NCI-H82 treated with DMSO at 0.1 percent for 48 hours (cell line): ENCODE data around the gene MORC4.
"Not testable (repeated sequence)": the region's sequence is repeated elsewhere in the genome, so short reads cannot be mapped to it uniquely, and the experiment has no call there.

Experiments
- DNase-seq: peaks from one replicate; lab custom pipeline; 2025; ENCODE audit not compliant: unreplicated experiment; lab: John Stamatoyannopoulos, UW

MORC4 gene

DNA sequence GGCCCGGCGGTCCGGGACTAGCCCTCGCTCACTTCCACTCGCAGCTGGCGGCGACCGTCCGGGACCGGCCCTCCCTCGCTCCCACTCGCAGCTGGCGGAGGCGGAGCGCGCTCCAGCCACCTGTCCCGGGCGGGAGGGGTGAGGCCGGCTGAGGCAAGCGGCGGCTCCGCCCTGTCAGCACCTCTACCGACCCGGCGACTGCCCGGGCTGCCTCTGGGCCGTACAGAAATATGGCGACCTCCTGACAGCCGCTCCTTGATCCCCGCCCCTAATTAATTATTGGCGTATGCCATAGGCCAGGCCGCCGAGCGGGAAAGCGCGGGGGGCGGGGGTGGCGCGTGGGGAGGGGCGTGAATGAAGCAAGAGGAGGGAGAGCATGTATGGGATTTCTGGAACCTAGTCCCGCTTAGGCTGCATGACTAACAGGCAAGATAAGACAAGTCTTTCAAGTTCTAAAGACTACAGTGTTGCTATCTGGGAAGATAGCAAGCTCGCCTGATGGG, at the start of gene MORC4:
Gene MORC4, minus strand, starts transcription at position 200 of the 503 bp plus-strand sequence. CDS start 243 bp downstream, outside the sequence.
- DNase-seq, result peak; percentile 69

DNA sequence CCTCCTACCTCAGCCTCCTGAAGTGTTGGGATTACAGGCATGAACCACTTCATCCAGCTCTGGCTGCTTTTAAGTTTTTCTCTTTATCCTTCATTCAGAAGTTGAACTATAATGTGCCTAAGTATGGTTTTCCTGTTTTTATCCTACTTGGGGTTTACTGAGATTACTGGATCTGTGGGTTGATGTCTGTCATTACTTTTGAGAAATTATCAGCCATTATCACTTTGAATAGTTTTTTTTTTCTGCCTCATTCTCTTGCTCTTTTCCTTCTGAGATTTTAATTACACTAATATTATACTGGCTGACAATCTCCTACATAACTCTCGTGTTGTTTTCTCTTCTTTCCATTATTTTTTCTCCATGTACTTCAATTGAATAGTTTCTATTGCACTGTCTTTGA, 47.6 kb upstream of the MORC4 start:
- no peak for DNase-seq

DNA sequence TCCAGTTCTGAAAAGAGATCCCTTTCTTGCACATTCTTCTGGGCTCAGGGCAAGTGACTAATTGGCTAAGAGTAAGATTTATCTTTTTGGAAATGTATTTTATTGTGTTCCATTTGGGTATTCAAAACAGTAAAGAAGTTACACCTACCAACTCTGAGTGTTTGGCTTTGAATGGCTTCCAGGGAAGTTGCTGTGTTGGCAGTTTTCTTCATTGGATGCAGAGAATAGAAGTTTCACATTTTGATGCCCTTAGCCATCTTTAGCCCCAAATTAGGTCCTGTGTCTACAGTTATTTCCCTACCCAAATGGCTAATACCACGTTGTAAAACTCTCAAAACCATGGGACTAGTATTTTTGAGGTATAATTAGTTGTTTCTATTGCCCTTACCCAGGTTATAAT, 29.7 kb upstream of the MORC4 start:
- no peak for DNase-seq

DNA sequence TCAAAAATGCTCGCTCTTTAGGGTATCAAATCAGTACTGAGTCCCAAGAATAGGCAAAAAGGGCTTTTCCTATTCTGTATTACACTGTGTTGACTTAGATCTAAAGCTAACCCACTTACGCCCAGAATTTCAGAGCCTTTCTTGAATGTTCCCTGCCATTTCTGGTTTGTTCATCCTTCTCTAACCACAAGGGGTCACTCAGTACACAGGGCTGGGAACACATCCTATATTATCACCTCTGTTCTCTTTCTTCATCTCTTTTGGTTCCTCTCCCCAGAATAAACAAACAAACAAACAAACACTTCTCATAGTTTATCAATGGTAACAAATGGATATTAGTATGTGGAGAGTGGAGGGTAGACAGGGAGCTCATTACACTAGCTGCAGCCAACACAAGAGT, 25.5 kb upstream of the MORC4 start:
- DNase-seq, result peak; percentile 38

DNA sequence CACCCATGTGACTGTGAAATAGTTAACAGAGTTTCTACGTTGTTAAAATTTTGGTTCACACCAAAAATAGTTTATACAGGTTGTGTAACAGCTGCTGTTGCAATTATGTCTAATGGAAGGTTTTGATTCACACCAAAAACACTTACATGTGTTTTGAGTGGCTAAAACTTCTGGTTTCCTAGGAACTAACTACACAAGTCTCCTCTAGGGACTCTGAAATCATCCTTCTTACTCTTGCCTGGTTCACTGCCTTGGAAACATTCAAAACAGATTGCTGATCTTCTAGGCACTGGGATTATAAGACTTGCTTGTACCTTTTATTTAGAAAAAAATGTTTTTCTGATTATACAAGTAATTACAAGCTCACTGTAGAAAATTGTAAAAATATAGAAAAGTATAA, 14.9 kb upstream of the MORC4 start:
- DNase-seq, result no peak

DNA sequence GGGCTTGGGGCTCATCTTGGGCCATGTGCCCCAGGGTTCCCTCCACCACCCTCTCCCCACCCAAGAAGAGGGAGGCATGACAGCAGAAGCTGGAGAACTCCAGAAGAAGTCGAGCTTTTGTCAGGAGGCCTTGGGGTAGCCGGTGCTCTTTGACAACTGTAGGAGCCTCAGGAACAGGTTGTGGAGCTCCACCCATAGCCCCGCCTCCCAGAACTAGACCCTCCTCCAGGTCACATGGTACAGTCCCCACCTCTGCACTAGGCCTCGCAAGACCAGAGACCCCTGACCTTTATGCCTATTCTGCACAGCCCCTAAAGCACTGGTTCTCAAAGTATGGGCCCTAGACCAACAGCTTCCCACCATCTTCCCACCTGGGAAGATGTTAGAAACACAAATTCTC, 8.0 kb upstream of the MORC4 start:
- no peak for DNase-seq

DNA sequence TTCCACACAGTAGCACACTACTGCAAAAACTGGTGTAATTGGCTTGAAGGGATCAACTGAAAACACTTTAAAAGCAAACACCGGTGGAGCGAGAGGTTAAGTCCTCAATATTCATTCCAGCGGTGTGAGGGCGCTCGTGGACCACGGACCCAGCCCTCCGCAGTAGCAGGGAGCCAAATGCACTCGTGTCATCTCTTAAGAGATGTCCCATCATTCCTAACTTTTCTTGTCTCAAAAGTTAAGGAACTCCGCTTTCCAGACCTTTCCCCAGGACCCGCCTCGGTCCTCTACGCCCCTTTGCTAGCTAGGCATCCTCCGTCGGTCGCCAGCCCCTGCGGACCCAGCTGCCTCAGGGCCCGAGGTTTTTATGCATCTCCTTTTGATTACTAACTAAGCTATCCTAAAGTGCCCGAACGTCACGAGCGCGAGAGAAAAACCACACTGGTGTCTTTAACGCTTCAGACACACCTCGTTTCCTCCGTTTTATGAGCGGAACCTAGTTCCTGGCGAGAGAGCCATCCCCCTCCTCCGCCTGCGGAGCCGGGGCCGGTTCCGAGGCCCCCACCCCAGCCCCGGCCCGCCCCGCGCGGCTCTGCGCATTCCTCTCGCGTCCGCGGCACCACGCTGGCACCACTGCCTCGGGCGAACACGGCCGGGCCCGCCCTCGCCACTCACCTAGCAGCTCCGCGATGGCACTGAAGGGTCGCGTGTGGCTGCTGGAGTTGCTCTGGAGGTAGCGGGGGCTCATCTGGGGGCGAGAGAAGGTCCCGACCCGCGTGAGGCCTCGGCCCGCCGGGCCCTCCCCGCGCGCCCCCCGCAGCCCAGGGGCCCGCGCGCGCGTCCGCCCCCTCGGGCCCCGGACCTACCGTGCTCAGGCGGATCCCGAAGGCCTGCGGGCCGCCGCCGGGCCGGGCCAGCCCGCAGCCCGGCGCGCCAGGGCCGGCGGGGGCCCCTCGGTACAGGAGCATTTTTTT, 723 bp downstream of the MORC4 start:
- DNase-seq, result peak; percentile 5

DNA sequence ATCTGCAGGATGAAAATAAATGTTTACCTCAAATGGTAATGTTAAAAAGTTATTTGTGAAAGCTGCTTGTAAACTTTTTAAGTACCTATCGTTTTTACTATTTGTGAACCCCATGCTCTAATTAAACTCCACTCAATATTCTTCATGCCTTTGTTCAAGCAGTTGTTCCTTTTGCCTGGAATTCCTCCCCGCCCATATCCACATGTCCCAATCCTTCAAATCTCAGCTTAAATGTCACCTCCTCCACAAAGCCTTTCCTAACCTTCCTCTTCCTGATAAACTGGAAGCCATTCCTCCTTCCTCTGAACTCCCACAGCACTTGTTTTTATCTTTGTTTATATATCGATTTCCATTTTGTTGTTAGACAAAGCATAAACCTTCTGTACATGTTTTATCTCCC, 2.4 kb downstream of the MORC4 start:
- no peak for DNase-seq

DNA sequence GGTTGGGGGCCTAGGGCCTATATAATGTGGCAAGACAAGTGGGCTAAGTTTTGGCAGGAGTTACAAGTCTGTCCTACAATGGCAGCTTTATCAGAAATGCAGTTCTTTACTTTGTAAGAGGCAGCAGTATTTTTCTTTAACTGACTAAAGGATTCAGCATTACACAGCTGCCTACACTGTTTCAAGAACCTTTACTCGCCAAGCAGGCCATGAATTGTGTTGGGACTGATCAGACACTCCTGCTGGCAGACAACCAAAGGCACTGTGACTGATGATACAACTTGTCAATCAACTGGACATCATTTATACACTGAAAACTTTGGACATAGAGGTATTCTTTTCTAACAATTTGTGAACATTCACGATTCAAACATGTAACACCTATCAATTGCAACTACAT, 4.3 kb downstream of the MORC4 start:
- DNase-seq, result no peak

DNA sequence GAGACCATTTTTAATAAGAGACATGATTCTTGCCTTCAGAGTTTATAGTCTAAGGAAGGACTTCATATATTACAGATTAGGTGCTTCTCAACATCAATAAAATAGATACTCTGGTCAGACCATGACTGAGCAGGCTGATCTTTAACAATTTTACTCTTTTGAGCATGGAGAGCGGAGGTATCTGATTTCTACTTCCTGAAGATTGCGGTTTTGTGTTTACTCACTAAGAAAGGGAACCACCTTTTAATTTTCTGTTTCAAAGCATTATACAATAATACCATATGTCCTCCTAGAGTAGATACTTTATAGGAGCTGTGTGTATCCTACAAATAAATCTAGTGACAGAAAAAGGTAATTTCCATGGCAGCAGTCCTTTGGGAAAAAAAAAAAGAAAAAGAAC, 12.5 kb downstream of the MORC4 start:
- DNase-seq, result no peak

DNA sequence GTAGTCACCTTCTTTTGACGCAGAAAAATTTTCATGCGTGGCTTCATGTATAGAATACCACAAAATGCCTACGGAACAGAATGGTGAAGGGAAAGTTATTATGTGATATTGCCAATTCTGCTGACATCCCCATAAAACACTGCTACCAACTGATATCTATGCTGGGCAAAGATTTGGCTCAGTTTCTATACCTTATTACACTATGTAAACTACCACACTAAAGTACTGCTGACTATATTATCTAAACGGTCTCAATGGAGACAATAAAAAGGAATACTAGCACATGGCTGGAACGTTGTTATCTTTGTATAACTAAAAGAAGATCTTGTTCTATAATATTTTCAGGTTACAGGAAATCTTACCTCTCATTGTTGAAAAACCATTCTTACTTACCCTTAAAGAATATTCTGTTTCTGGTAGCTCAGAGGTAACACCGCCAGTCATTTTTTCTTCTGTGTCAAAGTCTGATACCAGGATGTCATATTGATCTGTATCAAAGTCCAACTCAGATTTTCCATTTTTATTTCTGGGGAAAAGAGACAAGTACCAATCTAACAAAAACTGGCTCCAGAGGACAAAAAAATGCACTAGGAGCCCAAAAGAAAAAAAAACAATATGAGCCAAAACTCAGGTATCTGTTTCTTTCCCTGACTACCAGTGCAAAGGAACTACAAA, 18.9 kb downstream of the MORC4 start:
- no peak for DNase-seq

DNA sequence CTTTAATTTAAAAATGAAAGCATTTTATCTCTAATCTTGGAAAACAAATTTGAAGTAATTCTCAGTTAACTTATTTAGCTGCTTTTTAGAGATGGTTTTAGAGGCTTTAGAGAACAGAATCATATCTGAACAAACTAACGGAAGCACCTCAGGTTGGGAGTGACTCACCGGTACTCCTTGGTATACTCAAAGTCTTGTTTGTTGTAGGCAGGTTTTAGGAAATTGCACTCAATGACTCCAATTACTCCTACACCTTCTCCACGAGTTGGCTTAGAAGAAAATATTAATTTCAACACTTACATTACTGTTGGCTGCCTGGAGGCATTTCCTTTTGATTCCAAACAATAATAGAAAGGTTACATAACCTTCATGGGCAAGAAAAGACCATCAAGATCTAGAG, 23.6 kb downstream of the MORC4 start:
- no peak for DNase-seq

DNA sequence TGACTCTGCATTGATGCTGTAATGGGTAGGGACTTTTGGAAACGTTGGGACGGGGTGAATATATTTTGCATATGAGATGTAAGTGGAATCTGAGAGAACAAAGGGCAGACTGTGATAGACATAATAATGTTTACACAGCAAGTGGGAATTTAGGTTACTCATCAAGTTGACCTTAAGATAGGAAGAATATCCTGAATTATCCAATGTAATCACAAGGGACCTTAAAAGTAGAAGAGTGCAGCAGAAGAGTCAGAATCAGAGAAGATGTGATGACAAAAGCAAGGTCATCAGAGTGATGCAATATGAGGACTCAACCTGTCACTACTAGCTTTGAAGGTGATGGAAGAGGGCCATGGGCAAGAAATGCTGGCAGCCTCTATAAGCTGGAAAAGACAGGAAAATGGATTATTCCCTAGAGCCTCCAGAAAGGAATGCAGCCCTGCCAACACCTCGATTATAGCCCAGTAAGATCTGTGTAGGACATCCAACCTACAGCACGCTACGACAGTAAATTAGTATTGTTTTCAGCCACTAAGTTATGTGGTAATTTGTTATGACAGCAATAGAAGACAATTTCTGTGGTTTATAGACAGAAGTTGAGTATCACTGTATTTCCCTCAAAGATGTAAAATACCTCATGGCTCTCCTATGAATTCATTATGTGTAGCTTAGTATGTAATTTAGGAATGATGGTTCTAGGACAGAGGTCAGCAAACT, 26.4 kb downstream of the MORC4 start:
- DNase-seq, result no peak

DNA sequence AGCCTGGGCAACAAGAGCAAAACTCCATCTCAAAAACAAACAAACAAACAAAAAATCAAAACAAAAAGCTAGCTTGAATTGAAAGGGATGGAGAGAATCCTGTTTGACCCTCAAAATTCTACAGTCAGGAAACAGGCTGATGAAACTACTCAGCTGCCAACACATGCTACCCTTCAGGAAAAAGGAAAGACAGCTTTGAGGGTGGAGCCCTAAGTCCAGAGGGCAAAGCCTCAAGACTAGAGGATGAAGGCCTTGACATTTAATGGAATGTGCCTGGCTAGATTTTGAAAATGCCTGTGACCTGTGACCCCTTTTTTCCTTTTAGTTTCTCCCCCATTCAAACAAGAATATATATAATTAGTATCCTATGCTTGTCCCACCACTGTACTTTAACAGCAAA, 27.1 kb downstream of the MORC4 start:
- DNase-seq, result no peak

DNA sequence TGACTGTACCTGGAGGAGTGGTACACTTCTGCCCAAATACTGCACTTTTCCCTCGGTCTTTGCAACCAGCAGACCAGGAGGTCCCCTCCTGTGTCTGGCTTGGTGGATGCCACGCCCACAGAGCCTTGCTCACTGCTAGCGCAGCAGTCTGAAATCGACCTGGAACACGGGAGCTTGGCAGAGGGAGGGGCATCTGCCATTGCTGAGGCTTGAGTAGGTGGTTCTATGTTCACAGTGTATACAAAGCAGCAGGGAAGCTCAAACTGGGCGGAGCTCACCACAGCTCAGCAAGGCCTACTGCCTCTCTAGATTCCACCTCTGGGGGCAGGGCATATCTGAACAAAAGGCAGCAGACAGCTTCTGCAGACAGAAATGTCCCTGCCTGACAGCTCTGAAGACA, 33.5 kb downstream of the MORC4 start:
- DNase-seq, result not testable (repeated sequence)

DNA sequence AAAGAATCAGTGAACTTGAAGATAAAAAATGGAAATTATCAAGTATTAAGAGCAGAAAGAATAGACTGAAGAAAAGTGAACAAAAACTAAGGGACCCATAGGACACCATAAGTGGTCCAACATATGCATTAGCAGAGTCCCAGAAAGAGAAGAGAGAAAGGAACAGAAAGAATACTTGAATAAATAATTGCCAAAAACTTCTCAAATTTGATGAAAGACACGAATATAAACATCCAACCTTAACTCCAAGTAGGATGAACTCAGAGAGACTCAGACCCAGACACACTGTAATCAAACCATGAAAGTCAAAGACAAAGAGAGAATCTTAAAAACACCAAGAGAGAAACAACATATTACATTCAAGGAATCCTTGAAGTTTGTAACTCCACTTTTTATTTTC, 35.7 kb downstream of the MORC4 start:
- no peak for DNase-seq

DNA sequence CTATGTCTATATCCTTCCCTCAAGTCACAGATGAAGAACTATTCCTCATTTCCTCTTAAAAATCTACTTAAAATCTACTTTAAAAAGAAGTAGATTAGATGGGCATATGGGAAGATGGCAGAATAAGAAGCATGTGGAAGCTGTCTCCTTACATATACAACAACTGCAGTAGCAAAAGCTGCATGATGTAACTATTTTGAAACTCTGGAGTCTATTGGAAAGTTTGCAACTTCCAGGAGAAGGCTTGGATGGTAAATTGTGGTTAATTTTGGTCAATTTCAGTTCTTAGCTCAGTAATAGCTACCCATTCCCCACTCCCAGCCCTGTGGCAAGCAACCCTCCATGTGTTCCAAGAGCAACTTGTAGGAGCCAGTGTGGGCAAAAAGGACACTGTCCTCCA, 36.9 kb downstream of the MORC4 start:
- no peak for DNase-seq

DNA sequence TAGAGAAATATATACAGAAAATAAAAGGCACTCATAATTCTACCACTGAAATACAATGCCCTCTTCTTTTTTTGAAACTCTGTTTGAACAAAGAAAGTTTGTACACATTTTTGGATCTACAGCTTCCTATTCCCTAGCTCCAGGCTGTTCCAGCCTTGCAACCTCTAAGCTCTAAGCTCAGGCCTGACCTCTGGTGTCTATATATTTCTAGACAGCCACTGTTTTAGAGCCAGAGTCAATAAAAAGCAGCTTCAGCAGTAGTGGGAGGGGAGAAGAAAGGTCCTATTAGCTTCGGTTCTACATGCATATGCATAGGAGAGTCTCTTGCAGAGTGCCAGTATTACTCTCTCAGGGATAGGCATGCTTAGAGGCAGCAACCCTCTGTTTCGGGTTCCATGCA, 40.1 kb downstream of the MORC4 start:
- DNase-seq, result no peak

DNA sequence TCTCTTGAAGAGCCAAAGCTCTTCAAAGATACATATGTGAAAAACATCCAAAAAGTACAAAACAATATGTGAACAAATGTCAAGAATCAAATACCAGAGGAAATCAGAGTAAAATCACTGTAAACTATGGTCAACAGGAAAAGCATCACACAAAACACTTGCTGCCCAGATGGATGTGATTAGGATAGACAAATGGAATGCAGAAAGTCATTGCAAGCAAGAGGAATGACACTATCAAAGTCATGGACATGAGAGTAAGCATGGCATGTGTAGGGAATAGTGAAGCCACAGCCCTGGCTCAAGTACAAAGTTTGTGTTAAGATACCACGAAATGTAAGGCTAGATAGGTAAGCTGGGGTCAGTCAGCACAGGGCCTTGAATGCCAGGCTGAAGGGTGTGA, 42.2 kb downstream of the MORC4 start:
- DNase-seq, result no peak

DNA sequence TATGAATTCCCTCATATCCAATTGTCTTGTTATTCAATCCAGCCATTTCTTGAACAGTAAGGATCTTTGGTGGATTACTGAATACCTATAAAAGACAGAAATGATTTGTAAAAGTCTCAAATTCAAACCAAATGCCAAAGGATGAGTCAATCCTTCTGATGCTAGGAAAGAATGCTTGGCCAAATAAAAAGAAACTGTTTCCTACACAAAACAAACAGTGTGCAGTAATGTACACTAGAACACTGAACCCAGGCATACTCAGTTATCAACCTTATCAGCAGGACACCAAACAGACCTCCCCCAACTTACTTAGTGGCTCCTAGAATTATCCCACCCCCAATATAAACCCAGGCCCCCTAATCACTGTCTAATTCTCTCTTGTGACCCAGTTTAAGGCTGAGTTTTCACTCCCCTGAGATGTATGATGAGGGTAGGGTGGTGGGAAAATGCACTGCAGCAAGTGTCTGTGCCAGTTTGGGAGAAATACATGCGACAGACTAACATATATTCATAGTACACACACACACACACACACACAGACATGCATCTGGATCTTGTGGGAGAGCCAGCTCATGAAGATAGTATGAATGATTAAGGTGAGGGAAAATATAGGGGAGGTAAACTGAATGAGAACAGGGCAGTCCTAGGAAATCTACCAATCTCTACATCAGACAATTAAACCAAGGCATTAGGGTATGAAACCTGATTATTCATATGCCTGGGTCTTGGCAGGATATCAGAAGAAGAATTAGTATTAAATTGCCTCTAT, 44.8 kb downstream of the MORC4 start:
- DNase-seq, result no peak

DNA sequence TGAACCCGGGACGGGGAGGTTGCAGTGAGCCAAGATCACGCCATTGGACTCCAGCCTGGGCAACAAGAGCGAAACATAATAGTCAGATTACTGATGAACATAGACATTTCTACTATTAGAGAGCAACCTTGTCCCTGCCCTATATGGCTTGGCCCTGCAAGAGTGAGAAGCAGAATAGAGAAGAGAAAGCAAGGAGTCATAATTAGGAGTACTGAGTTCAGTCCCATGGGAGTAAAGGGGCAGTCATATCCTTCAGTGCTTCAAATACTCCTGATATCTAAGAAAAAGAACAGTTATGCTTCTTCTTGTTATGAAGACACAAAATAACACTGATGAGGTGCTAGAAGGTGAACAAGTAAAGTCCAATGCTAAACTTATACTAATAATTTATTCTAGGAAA, 46.0 kb downstream of the MORC4 start:
- DNase-seq, result no peak
